Urothelium cell line (cell line): ENCODE data around the gene ASIC2.

ENCODE experiments used
- DNase-seq: peaks from one replicate; pipeline ENCODE4 v3.0.0; 2011; ENCODE audit warnings: low spot score, mixed read lengths
- FAIRE-seq: peaks from 2 replicates; lab custom pipeline; 2011; peaks lifted over from hg19 to GRCh38; lab: Jason Lieb, UNC

ASIC2 gene

GRCh38 chr17:33167736-33168135, 125.4 kb downstream of the ASIC2 start:
- FAIRE-seq (no peak), DNase-seq (no peak)

GRCh38 chr17:33166472-33166871, 126.6 kb downstream of the ASIC2 start:
- no peak for FAIRE-seq
- no peak for DNase-seq

DNA sequence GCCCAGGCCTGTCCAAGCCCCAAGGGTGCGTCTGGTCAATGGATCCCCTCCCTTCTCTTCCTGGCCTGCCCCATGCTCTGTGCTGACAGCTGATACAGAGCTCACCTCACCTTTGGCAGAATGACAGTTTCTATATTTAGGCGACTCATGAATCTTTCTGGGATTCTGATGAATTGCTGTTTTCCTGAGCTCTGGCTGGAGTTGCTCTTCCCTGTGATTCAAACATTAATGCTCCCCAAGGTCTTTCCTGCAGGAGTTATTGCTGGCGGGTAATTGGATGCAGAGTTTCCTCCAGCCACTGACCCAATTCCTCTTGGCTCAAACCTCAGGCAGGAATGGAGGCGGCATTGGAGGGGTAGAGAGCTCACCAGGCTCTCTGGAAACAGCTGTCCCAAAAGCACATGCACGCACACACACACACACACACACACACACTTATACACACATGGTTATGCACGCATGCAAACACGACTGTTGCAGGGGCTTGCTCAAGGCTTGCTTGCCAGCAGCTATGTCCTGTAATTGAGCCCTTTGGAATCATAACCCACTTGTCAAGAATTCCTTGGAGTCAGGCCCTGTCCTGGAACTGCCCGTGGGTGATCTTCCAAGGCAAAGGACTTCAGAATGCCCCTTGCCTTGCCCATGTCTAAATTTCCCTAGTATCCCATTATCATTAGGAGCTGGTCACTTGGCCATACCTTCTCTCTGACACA, 128.8 kb downstream of the ASIC2 start:
- FAIRE-seq (no peak), DNase-seq (no peak)

GRCh38 chr17:33163533-33164168, 129.4 kb downstream of the ASIC2 start:
- DNase-seq: no peak
- no peak for FAIRE-seq

- DNase-seq: no peak
- FAIRE-seq: no peak
Measured at GRCh38 chr17:33154869-33155455, 138.1 kb downstream of the ASIC2 start.

GRCh38 chr17:33152783-33153182, 140.3 kb downstream of the ASIC2 start:
- no peak for FAIRE-seq
- DNase-seq: no peak

GRCh38 chr17:33151565-33151964, 141.5 kb downstream of the ASIC2 start:
- DNase-seq (no peak), FAIRE-seq (no peak)

DNA sequence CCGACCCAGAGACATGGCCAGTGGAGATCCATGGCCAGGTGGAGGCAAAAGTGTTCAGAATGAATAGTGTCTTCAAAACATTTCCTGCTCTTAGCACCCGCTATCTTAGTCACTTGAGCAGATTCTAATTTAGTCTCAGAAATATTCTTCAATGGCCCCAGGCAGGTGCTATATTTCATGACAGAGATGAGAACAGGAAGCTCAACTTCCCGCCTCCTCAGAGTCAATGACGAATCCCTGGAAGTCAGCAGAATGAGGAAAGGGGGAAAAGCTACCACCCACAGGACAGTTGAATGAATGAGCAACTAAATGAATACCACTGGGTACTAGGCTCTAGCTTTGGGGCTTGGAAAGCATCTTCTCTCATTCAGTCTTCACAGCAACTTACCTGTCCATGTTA, 147.2 kb downstream of the ASIC2 start:
- FAIRE-seq: no peak
- DNase-seq: no peak

DNA sequence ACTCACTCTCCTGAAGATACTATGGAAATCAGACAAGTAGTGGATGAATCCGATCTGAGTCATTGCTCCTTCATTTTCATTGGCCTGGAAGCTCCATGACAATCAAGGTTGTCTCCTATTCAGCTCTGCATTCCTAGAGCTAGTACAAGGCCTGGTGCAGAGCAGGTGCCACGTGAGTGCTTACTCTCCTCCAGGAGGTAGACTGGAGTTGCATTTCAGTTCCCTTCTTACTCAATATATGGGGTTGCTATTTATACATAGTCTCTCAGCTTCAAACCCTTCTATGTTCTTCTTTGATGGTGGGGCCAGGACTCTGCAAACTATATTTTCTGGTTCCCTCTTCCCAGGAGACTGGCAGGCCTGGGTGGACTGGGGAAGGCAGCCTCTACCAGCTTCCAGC, 148.3 kb downstream of the ASIC2 start:
- no peak for DNase-seq
- FAIRE-seq: no peak

DNA sequence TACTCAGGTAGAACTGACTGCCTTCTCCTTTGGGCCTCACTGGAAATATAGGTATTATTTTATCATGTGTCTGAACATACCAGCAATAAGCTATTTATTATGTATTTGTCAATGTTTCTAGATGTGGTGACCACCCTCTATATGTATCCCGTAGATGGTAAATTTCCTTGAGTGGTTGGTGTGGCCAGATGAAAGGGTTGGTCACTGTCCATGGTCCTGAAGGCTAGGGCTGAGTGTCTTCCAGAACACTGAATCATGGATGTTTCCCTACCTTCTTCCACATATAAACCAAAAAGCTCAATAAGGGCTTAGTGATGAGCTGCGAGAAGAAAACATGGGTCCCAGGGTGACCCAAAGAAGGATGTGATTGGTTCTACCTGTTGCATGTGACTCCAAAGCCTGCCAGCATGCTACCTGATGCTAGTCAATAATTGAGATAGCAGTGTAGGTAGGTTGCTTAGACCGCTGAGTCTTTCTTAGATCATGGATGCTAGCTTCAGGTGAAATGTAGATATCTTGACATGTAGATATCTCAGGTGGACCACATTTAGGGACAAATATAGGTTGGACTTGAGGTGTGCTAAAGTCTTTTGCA, 150.3 kb downstream of the ASIC2 start:
- DNase-seq: peak; percentile 53
- FAIRE-seq: peak; percentile 37

DNA sequence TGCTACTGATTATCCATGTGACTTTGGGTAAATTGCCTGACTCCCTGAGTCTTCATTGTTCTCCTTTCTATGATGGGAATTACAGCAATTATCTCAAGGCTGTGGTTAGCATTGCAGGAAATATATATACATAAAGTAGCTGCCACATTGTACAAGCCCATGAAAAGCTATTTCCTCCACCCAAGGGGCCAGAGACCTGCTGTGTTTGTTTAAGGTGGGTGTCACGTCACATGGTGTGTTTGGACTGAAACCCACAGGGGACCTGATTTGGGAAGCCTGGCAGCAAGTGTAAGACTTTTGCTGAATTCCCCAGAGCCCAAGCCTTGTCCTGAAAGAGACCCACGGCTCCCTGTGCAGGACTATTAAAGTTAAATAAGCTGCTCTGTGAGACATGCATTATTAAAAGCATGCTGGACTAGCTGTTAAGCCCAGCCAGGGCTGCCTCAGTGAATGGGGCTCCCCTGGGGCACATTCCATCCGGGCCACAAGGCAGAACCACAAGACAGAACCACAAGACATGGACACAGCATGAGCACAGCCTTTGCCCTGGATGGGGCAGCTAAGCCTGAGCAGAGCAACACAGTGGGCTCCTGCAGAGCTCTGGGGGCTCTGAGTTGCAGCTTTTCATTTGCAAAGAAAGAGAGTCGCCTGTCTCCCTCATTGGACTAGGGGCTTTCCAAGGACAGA, 152.5 kb downstream of the ASIC2 start:
- FAIRE-seq (no peak), DNase-seq (no peak)

GRCh38 chr17:33138627-33139026, 154.5 kb downstream of the ASIC2 start:
- FAIRE-seq (no peak), DNase-seq (no peak)

GRCh38 chr17:33137426-33137825, 155.7 kb downstream of the ASIC2 start:
- no peak for FAIRE-seq

DNA sequence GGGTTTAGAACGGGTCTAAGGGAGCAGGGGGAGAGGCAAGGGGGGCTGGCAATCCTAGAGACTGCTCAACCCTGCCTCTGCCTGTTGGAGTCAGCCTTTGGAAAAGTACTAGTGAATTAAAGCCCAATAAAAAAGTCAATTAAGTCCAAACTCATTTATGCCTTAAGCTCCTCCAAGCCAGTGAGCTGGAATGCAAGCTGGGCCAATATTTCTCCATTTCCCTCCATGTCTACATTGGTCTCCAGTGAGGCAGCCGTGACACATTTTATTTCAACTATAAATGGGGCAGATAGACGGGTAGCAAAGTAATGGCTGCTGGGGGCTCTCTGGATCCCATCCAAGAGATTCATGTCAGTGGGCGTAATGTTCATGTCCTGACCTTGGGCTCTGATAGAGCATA, 157.4 kb downstream of the ASIC2 start:
- FAIRE-seq (no peak), DNase-seq (no peak)

More at GRCh38 chr17:33137426-33137825, 155.7 kb downstream of the ASIC2 start:
- DNase-seq: no peak

DNA sequence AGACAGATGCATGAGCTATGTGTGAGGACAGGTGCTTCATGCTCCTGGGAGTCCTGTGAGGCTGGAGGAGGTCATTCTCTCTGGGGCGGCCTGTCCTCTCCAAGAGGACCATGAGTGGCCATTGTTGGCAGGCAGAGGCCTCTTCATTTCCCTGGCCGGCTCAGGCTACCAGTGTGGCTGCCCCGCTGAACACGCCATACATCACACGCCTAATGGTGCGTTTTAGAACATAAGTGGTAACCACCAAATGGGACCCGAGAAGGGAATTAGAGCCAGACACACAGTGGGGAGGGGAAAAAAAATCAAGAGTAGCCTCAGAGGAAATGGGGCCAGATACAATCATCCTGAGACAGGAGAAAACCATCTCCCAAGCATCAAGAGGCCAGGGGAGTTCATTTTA, 161.5 kb downstream of the ASIC2 start:
- FAIRE-seq: no peak
- no peak for DNase-seq

DNA sequence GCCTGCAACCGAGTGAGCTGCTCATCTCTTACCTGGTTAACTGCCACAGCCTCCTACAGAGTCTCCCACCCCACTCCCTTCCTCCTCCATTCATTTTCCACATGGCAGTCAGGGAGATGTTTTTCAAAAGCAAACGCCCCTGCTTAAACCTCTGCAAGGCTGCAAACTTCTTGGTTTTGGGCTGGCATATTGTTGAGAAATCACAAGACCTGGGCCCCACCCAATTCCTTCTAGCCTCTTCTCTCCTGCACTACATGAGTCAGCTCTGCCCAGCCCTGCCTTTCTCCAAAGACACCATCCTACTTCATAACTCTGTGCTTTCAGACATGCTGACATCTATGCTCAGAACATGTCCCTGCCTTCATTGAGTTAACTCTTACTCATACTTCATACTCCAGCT, 165.4 kb downstream of the ASIC2 start:
- FAIRE-seq (no peak), DNase-seq (no peak)

GRCh38 chr17:33126086-33126485, 167.0 kb downstream of the ASIC2 start:
- FAIRE-seq: no peak
- no peak for DNase-seq

DNA sequence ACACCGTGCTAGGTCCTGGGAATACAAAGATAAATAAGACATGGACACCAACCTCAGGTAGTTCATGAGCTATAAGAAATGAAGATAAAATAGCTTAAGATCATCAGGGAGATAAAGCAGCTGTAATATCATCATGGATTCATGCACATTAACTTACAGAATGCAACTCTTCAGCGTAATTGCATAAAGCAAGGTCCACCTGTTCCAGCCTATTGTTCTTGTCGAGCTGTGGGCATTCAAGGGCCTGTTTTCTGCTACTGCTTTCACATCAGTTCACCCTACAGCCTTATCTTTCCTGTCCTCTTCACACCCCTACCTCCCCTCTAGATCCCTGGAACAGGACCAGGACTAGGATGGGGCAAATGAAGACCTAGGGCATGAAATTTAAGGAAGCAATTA, 167.5 kb downstream of the ASIC2 start:
- no peak for DNase-seq
- FAIRE-seq: no peak

DNA sequence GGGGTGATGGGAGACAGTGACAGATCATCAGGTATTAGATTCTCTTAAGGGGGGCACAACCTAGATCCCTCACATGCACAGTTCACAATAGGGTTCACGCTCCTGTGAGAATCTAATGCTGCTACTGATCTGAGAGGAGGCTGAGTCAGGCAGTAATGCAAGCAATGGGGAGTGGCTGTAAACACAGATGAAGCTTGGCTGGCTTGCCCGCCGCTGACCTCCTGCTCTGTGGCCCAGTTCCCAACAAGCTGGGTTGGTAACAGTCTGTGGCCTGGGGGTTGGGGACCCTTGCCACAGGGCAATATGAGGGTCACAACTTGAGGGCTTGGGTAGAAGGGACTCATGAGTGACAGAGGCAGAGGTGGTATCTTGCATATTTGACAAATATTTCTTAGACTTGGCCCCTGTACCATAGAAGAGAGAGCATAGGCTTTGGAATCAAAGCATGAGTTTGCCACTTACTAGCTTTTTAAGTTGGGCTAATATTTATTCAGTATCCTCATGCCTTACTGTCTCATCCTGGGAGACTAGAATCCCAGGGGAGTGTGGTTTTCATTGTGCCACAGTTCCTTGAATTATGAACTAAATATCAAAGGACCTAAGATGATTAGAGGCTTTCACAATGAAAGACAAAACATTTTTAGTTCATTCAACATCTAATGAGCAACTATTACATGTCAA, 168.1 kb downstream of the ASIC2 start:
- FAIRE-seq (no peak), DNase-seq (no peak)

DNA sequence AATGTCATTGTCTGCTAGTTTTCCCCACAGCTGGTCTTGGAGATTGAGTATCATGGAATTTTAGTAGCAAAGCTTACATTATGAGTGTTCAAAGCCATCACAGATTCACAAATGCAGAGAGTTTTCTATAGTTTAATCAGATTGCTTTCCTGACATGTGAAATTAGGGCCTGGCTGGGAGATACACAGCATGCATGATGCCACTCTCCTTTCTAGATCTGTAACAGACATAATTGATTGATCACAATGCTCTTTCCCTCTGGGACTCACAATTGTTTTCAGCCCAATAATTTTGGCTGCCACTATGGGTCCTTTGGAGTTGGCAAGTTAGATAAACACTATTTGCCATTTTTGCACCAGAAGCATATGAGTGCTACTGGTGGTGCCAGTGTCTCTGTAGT, 168.9 kb downstream of the ASIC2 start:
- DNase-seq: no peak
- FAIRE-seq: no peak

DNA sequence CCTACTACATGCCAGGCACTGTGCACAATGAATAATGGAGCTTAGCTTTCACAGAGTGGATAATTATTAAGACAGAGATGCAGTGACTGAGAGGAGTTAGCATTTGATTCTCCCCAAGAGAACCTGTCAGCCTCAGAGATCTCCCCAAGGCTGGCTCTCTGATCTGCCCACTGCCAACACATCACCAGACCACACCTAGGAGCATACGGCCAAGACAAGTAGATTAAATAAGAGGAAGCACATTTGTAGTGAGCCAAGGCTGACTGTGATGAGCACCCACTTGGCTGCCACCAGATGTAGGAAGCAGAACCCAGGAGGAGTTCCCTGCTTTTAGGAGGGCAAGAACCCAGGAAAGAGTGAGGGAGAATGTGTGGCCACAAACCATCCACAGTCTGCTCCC, 171.3 kb downstream of the ASIC2 start:
- DNase-seq (no peak), FAIRE-seq (no peak)
